A673 (cell line): ENCODE data around the gene CELF5.

Source experiments
- CTCF ChIP-seq: fragments of 300-800, 200-600 bp; sonication (generic); conservative IDR thresholded peaks from 2 replicates; pipeline ENCODE4 v1.5.1; 2017; ENCODE audit warnings: low read depth, mild to moderate bottlenecking, antibody characterized with exemption, low read length, moderate library complexity, mixed read lengths
- EZH2 ChIP-seq: fragments of 200-600 bp; sonication (generic); IDR thresholded peaks from 2 replicates; pipeline ENCODE4 v1.6.1; 2017; ENCODE audit warnings: borderline replicate concordance, low read depth, mild to moderate bottlenecking, mixed read lengths, antibody characterized with exemption, low read length; ENCODE audit not compliant: poor library complexity, severe bottlenecking

GRCh38 chr19:3284759-3285646 is 60.5 kb downstream of the CELF5 start:
- TF ChIP-seq CTCF = no peak
- no peak for TF ChIP-seq EZH2
